ENCODE data around the gene IGSF9B.

DNA sequence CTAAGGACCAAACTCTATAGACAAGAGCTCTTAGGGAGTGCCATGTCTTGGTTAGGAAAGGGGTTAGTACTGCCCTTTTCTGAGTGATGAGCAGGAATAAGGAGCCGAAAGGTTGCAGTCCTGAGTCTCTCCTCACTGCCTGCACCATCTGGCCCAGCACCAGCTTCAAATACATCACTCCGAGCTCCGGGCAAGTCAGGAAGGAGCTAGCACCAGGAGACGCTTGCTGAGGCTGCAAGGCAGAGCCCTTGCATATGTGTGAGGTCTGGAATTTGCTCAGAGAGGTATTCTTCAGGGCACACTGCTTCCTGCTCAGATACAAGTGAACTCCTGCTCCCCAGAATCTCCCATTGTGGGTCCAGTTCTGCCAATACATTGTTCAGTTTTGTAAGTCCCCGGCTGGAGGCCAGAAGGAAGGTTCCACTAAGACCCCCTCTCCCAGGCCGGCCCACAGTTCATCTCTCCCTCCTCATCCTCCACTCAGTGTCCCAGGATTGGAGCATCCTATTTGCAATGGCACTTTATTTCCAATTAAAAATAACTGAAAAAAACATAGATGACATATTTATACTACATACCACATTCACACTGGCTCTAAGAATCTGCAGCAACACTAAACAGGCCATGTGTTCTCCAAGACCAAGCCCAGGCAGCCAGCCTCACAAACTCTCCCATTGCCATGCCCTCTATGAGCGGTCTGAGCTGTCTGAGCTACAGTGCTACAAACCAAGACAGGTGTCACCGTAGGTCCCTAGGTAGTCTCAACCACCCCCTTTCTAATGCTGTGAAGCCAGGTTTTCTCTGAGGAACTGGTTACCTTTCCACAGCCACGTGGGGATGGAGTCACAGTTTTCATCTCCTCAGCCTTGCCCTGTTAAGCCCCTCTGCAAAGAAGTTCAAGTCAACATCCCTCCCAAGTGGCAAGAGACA, 56.3 kb downstream of the IGSF9B start:
- TF ChIP-seq POLR2AphosphoS5 (IDR thresholded peaks at IDR 0.05; ENCODE audit: low read depth, low read length) (no peak), POLR2A (IDR thresholded peaks at IDR 0.05; ENCODE audit: low read depth, low read length) (no peak), TAF1 (IDR thresholded peaks at IDR 0.05; ENCODE audit: borderline replicate concordance, low read depth, low read length) (no peak)
